ENCODE results near the gene PCAT7.

- TF ChIP-seq EP300 (IDR thresholded peaks at IDR 0.05) (no peak), CTCF (IDR thresholded peaks at IDR 0.05) (no peak), POLR2A (IDR thresholded peaks at IDR 0.05) (no peak)
Observed at GRCh38 chr9:94557376-94557775, 2.5 kb downstream of the PCAT7 start.

Measured in ovary (tissue), 3 donors.